Naive thymus-derived CD4-positive, alpha-beta T cell (primary cell): ENCODE measurements around the gene RTL9. TPM values are rescaled to one million over a fixed set of nuclear protein-coding genes. Genes with fewer than 3 reads are reported as not detected.
A peak's percentile ranks its signal among the peaks of the same experiment; 100 is the strongest.

Experiments
- ATAC-seq: fragments of 150-1000 bp; cut with Tn5 transposase; 2 replicates; pipeline ENCODE4 v1.10.0; 2021; ENCODE audit warnings: mild to moderate bottlenecking, moderate library complexity
- CTCF ChIA-PET: fragments of 350-600 bp; sonication (Branson Sonifier 250); formaldehyde crosslinking; loops from one replicate; lab custom pipeline; 2021; ENCODE audit warnings: antibody characterized with exemption; lab: Charles Lee
- POLR2A ChIA-PET: fragments of 350-600 bp; sonication (Branson Sonifier 250); formaldehyde crosslinking; loops from one replicate; lab custom pipeline; 2021; ENCODE audit warnings: antibody characterized with exemption, inconsistent platforms; lab: Charles Lee
- DNase-seq, 9 donors: peaks; one replicate each; pipeline versions ENCODE4 v3.0.0 to v3.0.0-alpha.2; 2020 to 2022; ENCODE audit warnings: mixed read lengths in 1 of 9
- H3K27ac ChIP-seq: one replicate; pipeline ENCODE4 v1.7.0; 2013; ENCODE audit warnings: mild to moderate bottlenecking, low read depth, low read length, moderate library complexity
- H3K27me3 ChIP-seq, 2 donors: one replicate each; pipeline ENCODE4 v1.7.0; 2013; ENCODE audit warnings: low read length in 2 of 2, mild to moderate bottlenecking in 2 of 2, moderate library complexity in 2 of 2; ENCODE audit not compliant: control insufficient read depth in 2 of 2, insufficient read depth in 2 of 2
- H3K36me3 ChIP-seq, 3 experiments: 1 replicate in 2 of 3; 2 replicates in 1 of 3; pipeline ENCODE4 v1.7.0; 2013; ENCODE audit warnings: low read length in 3 of 3, mild to moderate bottlenecking in 3 of 3, moderate library complexity in 1 of 3; ENCODE audit not compliant: insufficient read depth in 3 of 3, control insufficient read depth in 2 of 3
- H3K4me1 ChIP-seq, 2 donors: one replicate each; pipeline ENCODE4 v1.7.0; 2013; ENCODE audit warnings: low read length in 2 of 2, mild to moderate bottlenecking in 2 of 2, moderate library complexity in 1 of 2; ENCODE audit not compliant: control insufficient read depth in 2 of 2, insufficient read depth in 2 of 2
- H3K4me3 ChIP-seq: 2 replicates; pipeline ENCODE4 v1.7.0; 2013; ENCODE audit warnings: mild to moderate bottlenecking, low read length
- H3K9me3 ChIP-seq, 3 experiments: 1 replicate in 2 of 3; 2 replicates in 1 of 3; pipeline ENCODE4 v1.7.0; 2013; ENCODE audit warnings: low read length in 3 of 3; ENCODE audit not compliant: control insufficient read depth in 2 of 3
- H3K27ac Mint-ChIP-seq, 9 donors: one replicate each; pipeline ENCODE4 v1.8.0; 2020 to 2022; ENCODE audit warnings: mixed read lengths in 9 of 9, mild to moderate bottlenecking in 8 of 9, moderate library complexity in 5 of 9, inconsistent platforms in 2 of 9
- H3K27me3 Mint-ChIP-seq, 5 donors: one replicate each; pipeline ENCODE4 v1.8.0; 2021 to 2022; ENCODE audit warnings: mixed read lengths in 5 of 5, mild to moderate bottlenecking in 1 of 5
- H3K36me3 Mint-ChIP-seq, 5 donors: one replicate each; pipeline ENCODE4 v1.8.0; 2020 to 2022; ENCODE audit warnings: mixed read lengths in 5 of 5, mild to moderate bottlenecking in 3 of 5, inconsistent platforms in 1 of 5
- H3K4me1 Mint-ChIP-seq, 7 donors: one replicate each; pipeline ENCODE4 v1.8.0; 2020 to 2022; ENCODE audit warnings: mixed read lengths in 7 of 7, mild to moderate bottlenecking in 3 of 7, inconsistent platforms in 1 of 7
- H3K4me3 Mint-ChIP-seq, 10 donors: one replicate each; pipeline ENCODE4 v1.8.0; 2020 to 2022; ENCODE audit warnings: mild to moderate bottlenecking in 10 of 10, mixed read lengths in 10 of 10, moderate library complexity in 6 of 10, inconsistent platforms in 2 of 10
- H3K9me3 Mint-ChIP-seq, 11 donors: one replicate each; pipeline ENCODE4 v1.8.0; 2020 to 2022; ENCODE audit warnings: mixed read lengths in 11 of 11, mild to moderate bottlenecking in 4 of 11, inconsistent platforms in 1 of 11, moderate library complexity in 1 of 11
- intact Hi-C, 2 donors: fragments of 100-400 bp; cut with micrococcal nuclease; formaldehyde crosslinking; loops; one replicate each; pipeline ENCODE4 v1.15.1; 2023
- polyA plus RNA-seq, 2 donors: library from polyadenylated mRNA; unstranded; fragments of 300-500 nt; fragmentation: Illumina TruSeq; gene quantifications; one replicate each; pipeline ENCODE4 v1.2.3, GENCODE V29; 2021
- total RNA-seq, 6 experiments: library from RNA in 5 of 6; stranded (reverse) in 5 of 6; gene quantifications; 1 replicate in 5 of 6; 2 replicates in 1 of 6; pipeline ENCODE4 v1.2.3 and lab custom pipeline; 2021 to 2026

Gene RTL9
- total and polyA plus RNA-seq, 7 experiments from 2014 or later, result not detected

- H3K27ac ChIP-seq, result no peak overlapping the region
- ATAC-seq (no peak), DNase-seq (no peak)
- H3K4me3 ChIP-seq, result no peak overlapping the region
- no peaks in the 10 kb centered on the region for H3K27me3 ChIP-seq
- Mint-ChIP-seq H3K4me1 (no peaks in the 10 kb centered on the region), H3K36me3 (no peaks in the 10 kb centered on the region), H3K4me3 (no peak overlapping the region), H3K9me3 (peaks cover 0 to 2% (median 0%) of the 10 kb centered on the region in 11 donors), H3K27me3 (peaks cover 0 to 1% (median 0%) of the 10 kb centered on the region in 5 donors), H3K27ac (no peak overlapping the region)
- H3K4me1 ChIP-seq, result no peaks in the 10 kb centered on the region
- intact Hi-C loops, result no loop called here
- H3K9me3 ChIP-seq, result no peaks in the 10 kb centered on the region
- ChIA-PET CTCF (interaction anchor here (2.4 to 7.6 kb wide), 2 partner anchors 248 to 693 kb away, joined by 8 to 152 read pairs; no protein-coding TSS in a partner anchor), POLR2A (no interaction called here)
- H3K36me3 ChIP-seq, result no peaks in the 10 kb centered on the region
Measured at GRCh38 chrX:110406822-110407221, 48.2 kb downstream of the RTL9 start.

- no peak overlapping the region for H3K27ac ChIP-seq
- CTCF ChIA-PET, result interaction anchor here (0.6 to 7.6 kb wide), 10 partner anchors 170 to 695 kb away, joined by 3 to 152 read pairs (median 4); no protein-coding TSS in a partner anchor
- DNase-seq, result peak; percentile 7 to 67 (median 46)
- no peaks in the 10 kb centered on the region for H3K36me3 ChIP-seq
- Mint-ChIP-seq H3K27ac (no peak overlapping the region), H3K4me1 (peaks cover 0 to 2% (median 0%) of the 10 kb centered on the region in 7 donors), H3K27me3 (peaks cover 0 to 4% (median 0%) of the 10 kb centered on the region in 5 donors), H3K4me3 (no peak overlapping the region), H3K36me3 (no peaks in the 10 kb centered on the region), H3K9me3 (peaks cover 0 to 2% (median 0%) of the 10 kb centered on the region in 11 donors)
- POLR2A ChIA-PET, result no interaction called here
- no peaks in the 10 kb centered on the region for H3K9me3 ChIP-seq
- no peak overlapping the region for H3K4me3 ChIP-seq
- ATAC-seq, result peak; percentile 71
- no peaks in the 10 kb centered on the region for H3K27me3 ChIP-seq
- H3K4me1 ChIP-seq, result no peaks in the 10 kb centered on the region
- intact Hi-C loops, result loop anchor here (1.0 kb wide), 2 partner anchors 248 to 252 kb away; no protein-coding TSS in a partner anchor
Measured at GRCh38 chrX:110407910-110408545, 49.4 kb downstream of the RTL9 start.

Other genes starting within 250 kb of the RTL9 start
- 10 to 100 TPM; 11.6 to 16.7 (median 15.3) TPM for gene AMMECR1, start 40.8 kb upstream of the RTL9 start, total RNA-seq
- gene AMMECR1, start 40.8 kb upstream of the RTL9 start, polyA plus RNA-seq, result 1 to 10 TPM; 4.4 to 9.3 TPM